Fibroblast of lung (primary cell): ENCODE measurements around the gene SRR. TPM values are rescaled to one million over a fixed set of nuclear protein-coding genes. Genes with fewer than 3 reads are reported as not detected.

Source experiments
- DNase-seq, 2 donors: peaks; one replicate each; pipeline versions ENCODE4 v3.0.0 to v3.0.0-alpha.2; 2010; ENCODE audit warnings: low read depth in 2 of 2
- H2AFZ ChIP-seq: 2 replicates; pipeline ENCODE4 v1.5.1; 2012; ENCODE audit warnings: low read length, control low read depth, inconsistent platforms
- H3K27ac ChIP-seq: 2 replicates; pipeline ENCODE4 v1.5.1; 2011; ENCODE audit warnings: low read length, control low read depth; ENCODE audit not compliant: insufficient read depth
- H3K27me3 ChIP-seq: 2 replicates; pipeline ENCODE4 v1.5.1; 2011; ENCODE audit warnings: mild to moderate bottlenecking, low read length; ENCODE audit not compliant: control insufficient read depth, insufficient read depth
- H3K36me3 ChIP-seq: 2 replicates; pipeline ENCODE4 v1.5.1; 2011; ENCODE audit warnings: low read length; ENCODE audit not compliant: control insufficient read depth, insufficient read depth
- H3K4me1 ChIP-seq: 2 replicates; pipeline ENCODE4 v1.5.1; 2011; ENCODE audit warnings: low read length; ENCODE audit not compliant: control insufficient read depth, insufficient read depth; ENCODE audit errors: extremely low read depth
- H3K4me2 ChIP-seq: 2 replicates; pipeline ENCODE4 v1.5.1; 2011; ENCODE audit warnings: low read length, control low read depth; ENCODE audit not compliant: insufficient read depth; ENCODE audit errors: extremely low read depth
- H3K4me3 ChIP-seq, 4 experiments: fragments of 200-600 bp in 1 of 4; sonication (generic) in 1 of 4; replicated peaks in 1 of 4; 2 replicates each; pipeline ENCODE4 v1.5.1; 2011 to 2016; ENCODE audit warnings: low read length in 4 of 4, low read depth in 3 of 4, mild to moderate bottlenecking in 3 of 4, control low read depth in 2 of 4, inconsistent platforms in 1 of 4, mixed read lengths in 1 of 4; ENCODE audit not compliant: insufficient read depth in 1 of 4; ENCODE audit errors: control extremely low read depth in 1 of 4
- H3K79me2 ChIP-seq: 2 replicates; pipeline ENCODE4 v1.5.1; 2012; ENCODE audit warnings: mild to moderate bottlenecking, low read length, inconsistent platforms; ENCODE audit not compliant: control insufficient read depth, insufficient read depth
- H3K9ac ChIP-seq: 2 replicates; pipeline ENCODE4 v1.5.1; 2011; ENCODE audit warnings: mild to moderate bottlenecking, low read length, control low read depth; ENCODE audit not compliant: insufficient read depth
- H3K9me3 ChIP-seq: 2 replicates; pipeline ENCODE4 v1.5.1; 2012; ENCODE audit warnings: low read depth, low read length; ENCODE audit not compliant: control insufficient read depth, insufficient read depth
- H4K20me1 ChIP-seq: 2 replicates; pipeline ENCODE4 v1.5.1; 2011; ENCODE audit warnings: low read length; ENCODE audit not compliant: control insufficient read depth, insufficient read depth; ENCODE audit errors: extremely low read depth
- CTCF ChIP-seq, 2 donors: IDR thresholded peaks in 1 of 2; conservative IDR thresholded peaks in 1 of 2; 1 replicate in 1 of 2; 2 replicates in 1 of 2; pipeline ENCODE4 v1.5.1; 2011 to 2012; ENCODE audit warnings: low read length in 2 of 2, control low read depth in 1 of 2, inconsistent platforms in 1 of 2, low read depth in 1 of 2, mild to moderate bottlenecking in 1 of 2
- EZH2 ChIP-seq: IDR thresholded peaks from 2 replicates; pipeline ENCODE4 v1.5.1; 2012; ENCODE audit warnings: low read length, control low read depth, mild to moderate bottlenecking; ENCODE audit errors: missing control alignments
- polyA plus RNA-seq, 2 donors: library from polyadenylated mRNA; depleted of rRNA in 1 of 2; stranded (reverse) in 1 of 2; unstranded in 1 of 2; fragments of >200 nt; gene quantifications; 2 replicates each; pipeline ENCODE4 v1.2.1, GENCODE V29; 2011 to 2012; ENCODE audit warnings: missing spikeins in 1 of 2
- total RNA-seq: library from RNA; depleted of rRNA; stranded (reverse); fragments of >200 nt; gene quantifications from 2 replicates; pipeline ENCODE4 v1.2.1, GENCODE V29; 2014

The SRR gene
- total and polyA plus RNA-seq, 2 donors (not counting 1 experiment from before 2014, with no cell fraction given), result 15.0 to 22.3 TPM

- DNase-seq, result no peak
- H3K27me3 ChIP-seq, result no peaks in the 10 kb centered on the region
- H3K4me1 ChIP-seq, result peaks cover 8% of the 10 kb centered on the region
- H3K4me3 ChIP-seq, result no peak overlapping the region
- H3K79me2 ChIP-seq, result no peaks in the 10 kb centered on the region
- H3K4me2 ChIP-seq, result no peak overlapping the region
- no peak overlapping the region for H3K9ac ChIP-seq
- H3K36me3 ChIP-seq, result peaks cover 2% of the 10 kb centered on the region
- no peaks in the 10 kb centered on the region for H3K9me3 ChIP-seq
- H4K20me1 ChIP-seq, result no peaks in the 10 kb centered on the region
- no peak overlapping the region for H2AFZ ChIP-seq
- H3K27ac ChIP-seq, result no peak overlapping the region
- TF ChIP-seq CTCF (conservative IDR thresholded peaks at IDR 0.05 in 1 of 2, IDR thresholded peaks at IDR 0.05 in 1 of 2; ENCODE audit: low read depth in 1 of 2, low read length in 2 of 2), result no peak
- TF ChIP-seq EZH2, result no peak
These were observed 54.2 kb downstream of the SRR start for GRCh38 chr17:2357931-2358434.

- Histone ChIP-seq H4K20me1 (no peaks in the 10 kb centered on the region), H3K27me3 (no peaks in the 10 kb centered on the region)
- no peak for DNase-seq
These were observed 57.4 kb downstream of the SRR start for GRCh38 chr17:2361010-2361760.

GRCh38 chr17:2362016-2362415 lies 58.3 kb downstream of the SRR start:
- no peak for TF ChIP-seq EZH2
- TF ChIP-seq CTCF (conservative IDR thresholded peaks at IDR 0.05 in 1 of 2, IDR thresholded peaks at IDR 0.05 in 1 of 2; ENCODE audit: low read depth in 1 of 2, low read length in 2 of 2), result no peak
- Histone ChIP-seq H3K9ac (no peak overlapping the region), H2AFZ (no peak overlapping the region), H3K4me3 (no peak overlapping the region), H3K79me2 (no peaks in the 10 kb centered on the region), H3K27me3 (no peaks in the 10 kb centered on the region), H3K27ac (no peak overlapping the region), H3K4me2 (no peak overlapping the region), H3K9me3 (no peaks in the 10 kb centered on the region), H4K20me1 (no peaks in the 10 kb centered on the region), H3K36me3 (peaks cover 7% of the 10 kb centered on the region), H3K4me1 (peaks cover 8% of the 10 kb centered on the region)
- no peak for DNase-seq

More at GRCh38 chr17:2361010-2361760, 57.4 kb downstream of the SRR start:
- Histone ChIP-seq H3K9me3 (no peaks in the 10 kb centered on the region), H3K79me2 (no peaks in the 10 kb centered on the region), H3K9ac (no peak overlapping the region), H3K27ac (no peak overlapping the region), H3K4me2 (no peak overlapping the region), H3K4me1 (peaks cover 8% of the 10 kb centered on the region), H3K4me3 (no peak overlapping the region), H3K36me3 (peaks cover 7% of the 10 kb centered on the region), H2AFZ (no peak overlapping the region)
- TF ChIP-seq CTCF (conservative IDR thresholded peaks at IDR 0.05 in 1 of 2, IDR thresholded peaks at IDR 0.05 in 1 of 2; ENCODE audit: low read depth in 1 of 2, low read length in 2 of 2) (no peak), EZH2 (no peak)
